ENCODE data around the gene ZSCAN1. TPM values are rescaled to one million over a fixed set of nuclear protein-coding genes. Genes with fewer than 3 reads are reported as not detected.

The ZSCAN1 gene
- total and polyA plus RNA-seq, 2 of the 4 experiments (the other 2 are of a cell fraction), result not detected

GRCh38 chr19:58009666-58010301 is 24.0 kb upstream of the ZSCAN1 start:
- POLR2A ChIA-PET (ENCODE audit: unreplicated experiment), result no interaction called here
- dilution Hi-C loops (cut with HindIII; ENCODE audit: low sequenced_read_pairs, unreplicated experiment), result no loop called here
- H3K27me3 ChIP-seq (ENCODE audit: control insufficient read depth, insufficient read depth, low read length), result no peaks in the 10 kb centered on the region
- H3K9me3 ChIP-seq (ENCODE audit: control insufficient read depth, insufficient read depth, low read length), result peaks cover 55% of the 10 kb centered on the region
- DNase-seq (peak; percentile 63), ATAC-seq (ENCODE audit: low read depth) (peak; percentile 93)
- no peak overlapping the region for H2BK5ac ChIP-seq (ENCODE audit: low read depth, low read length, poor library complexity, severe bottlenecking)
- peak; percentile 69 for TF ChIP-seq CEBPB (IDR thresholded peaks at IDR 0.05; ENCODE audit: low read depth, low read length)
- no peak for TF ChIP-seq SMC3 (IDR thresholded peaks at IDR 0.05; ENCODE audit: low read depth, low read length)
- no peaks in the 10 kb centered on the region for H4K20me1 ChIP-seq (ENCODE audit: insufficient read depth, low read length)
- no peak overlapping the region for H2AK5ac ChIP-seq (ENCODE audit: low read depth, low read length)
- H3K4me1 ChIP-seq (ENCODE audit: control insufficient read depth, insufficient read depth, low read length), result no peaks in the 10 kb centered on the region
- peak overlapping the region; percentile 85 for H4K5ac ChIP-seq (ENCODE audit: low read depth, low read length)
- H2BK120ac ChIP-seq (ENCODE audit: low read depth, low read length), result no peak overlapping the region
- CTCF ChIA-PET, result no interaction called here
- H2AFZ ChIP-seq (replicated peaks; ENCODE audit: low read length, poor library complexity), result peak overlapping the region; percentile 85
- peak overlapping the region; percentile 38; the same call in 1 of the 2 replicates for H3K9ac ChIP-seq (ENCODE audit: low read depth, low read length)
- intact Hi-C loops (cut with micrococcal nuclease), result loop anchor here (10.0 kb wide), 1 partner anchor 145 kb away; the partner anchor contains the start of gene ZNF329
- peak overlapping the region; percentile 58 for H3K4me3 ChIP-seq (ENCODE audit: insufficient read depth, low read depth, low read length)
- H3K23ac ChIP-seq (ENCODE audit: low read depth, low read length), result no peak overlapping the region
- H3K79me1 ChIP-seq (ENCODE audit: low read depth in 1 of 2, low read length in 2 of 2), result no peaks in the 10 kb centered on the region; a peak in 1 of 4 replicates
- H4K91ac ChIP-seq (ENCODE audit: insufficient read depth, low read depth, low read length), result no peak overlapping the region
- peak overlapping the region; percentile 66 to 92; a peak in 3 of 4 replicates for H4K8ac ChIP-seq (ENCODE audit: low read depth in 2 of 2, low read length in 2 of 2)
- no peak overlapping the region for H2AK9ac ChIP-seq (replicated peaks; ENCODE audit: low read depth, low read length, poor library complexity)
- H2BK15ac ChIP-seq (ENCODE audit: low read depth, low read length), result no peak overlapping the region
- 7% methylated on average over 25 of the region's 41 CpGs; no CpG with 5 or more reads in 1 of the 2 experiments for WGBS, 2 experiments (ENCODE audit: extremely low coverage in 2 of 2, insufficient read length in 1 of 2)
- H3K4ac ChIP-seq (ENCODE audit: low read depth, low read length), result no peak overlapping the region
- no peak overlapping the region for H3K14ac ChIP-seq (replicated peaks; ENCODE audit: low read depth, low read length)
- H2BK20ac ChIP-seq (ENCODE audit: low read depth, low read length), result no peak overlapping the region
- peaks cover 16% of the 10 kb centered on the region for H3K36me3 ChIP-seq (ENCODE audit: control insufficient read depth, insufficient read depth, low read length)
- no peak overlapping the region for H3K56ac ChIP-seq (ENCODE audit: extremely low read depth, insufficient read depth, low read length)
- no peaks in the 10 kb centered on the region for H3K9me1 ChIP-seq (ENCODE audit: insufficient read depth, low read length)
- H3K18ac ChIP-seq (ENCODE audit: low read depth, low read length), result no peak overlapping the region
- H3K4me2 ChIP-seq (ENCODE audit: low read depth, low read length), result peak overlapping the region; percentile 88
- H3K27ac ChIP-seq (ENCODE audit: insufficient read depth, low read length), result peak overlapping the region; percentile 40
- in situ Hi-C loops (cut with MboI; ENCODE audit: low sequenced_read_pairs), result no loop called here
- no TSS peak for BruUV-seq (replicated peaks)
